Sigmoid colon (tissue), 4 donors: ENCODE measurements around the gene HNF1B.

Experiments
- EP300 ChIP-seq, 4 donors: sonication (generic); formaldehyde crosslinking; IDR thresholded peaks; one replicate each; pipeline ENCODE4 v1.6.1; 2017; ENCODE audit warnings: antibody characterized with exemption in 4 of 4
- TF ChIP-seq, protein P1 (sequence below), 4 experiments: fragments of 450-650 bp in 3 of 4; fragments of 200-600 bp in 1 of 4; IDR thresholded peaks; one replicate each; pipeline ENCODE4 v1.5.1; 2016 to 2019; ENCODE audit warnings: antibody characterized with exemption in 4 of 4, mild to moderate bottlenecking in 3 of 4, moderate library complexity in 2 of 4

DNA sequence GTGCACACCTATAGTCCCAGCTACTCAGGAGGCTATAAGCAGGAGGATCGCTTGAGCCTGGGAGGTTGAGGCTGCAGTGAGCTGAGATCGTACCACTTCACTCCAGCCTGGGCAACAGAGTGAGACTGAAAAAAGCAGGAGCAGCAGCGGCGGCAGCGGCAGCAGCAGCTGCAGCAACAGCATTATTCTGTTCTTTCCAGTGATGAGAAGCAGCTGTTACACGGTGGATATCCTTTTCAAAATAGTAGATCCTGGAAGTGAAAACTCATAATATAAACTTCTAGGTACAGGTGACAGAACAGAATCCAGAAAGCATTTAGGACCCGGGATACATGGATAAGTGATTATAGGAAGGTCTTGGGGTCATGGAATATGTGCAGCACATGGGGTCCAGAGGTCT, 17.8 kb upstream of the HNF1B start:
- TF ChIP-seq, protein P1, sequence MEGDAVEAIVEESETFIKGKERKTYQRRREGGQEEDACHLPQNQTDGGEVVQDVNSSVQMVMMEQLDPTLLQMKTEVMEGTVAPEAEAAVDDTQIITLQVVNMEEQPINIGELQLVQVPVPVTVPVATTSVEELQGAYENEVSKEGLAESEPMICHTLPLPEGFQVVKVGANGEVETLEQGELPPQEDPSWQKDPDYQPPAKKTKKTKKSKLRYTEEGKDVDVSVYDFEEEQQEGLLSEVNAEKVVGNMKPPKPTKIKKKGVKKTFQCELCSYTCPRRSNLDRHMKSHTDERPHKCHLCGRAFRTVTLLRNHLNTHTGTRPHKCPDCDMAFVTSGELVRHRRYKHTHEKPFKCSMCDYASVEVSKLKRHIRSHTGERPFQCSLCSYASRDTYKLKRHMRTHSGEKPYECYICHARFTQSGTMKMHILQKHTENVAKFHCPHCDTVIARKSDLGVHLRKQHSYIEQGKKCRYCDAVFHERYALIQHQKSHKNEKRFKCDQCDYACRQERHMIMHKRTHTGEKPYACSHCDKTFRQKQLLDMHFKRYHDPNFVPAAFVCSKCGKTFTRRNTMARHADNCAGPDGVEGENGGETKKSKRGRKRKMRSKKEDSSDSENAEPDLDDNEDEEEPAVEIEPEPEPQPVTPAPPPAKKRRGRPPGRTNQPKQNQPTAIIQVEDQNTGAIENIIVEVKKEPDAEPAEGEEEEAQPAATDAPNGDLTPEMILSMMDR (IDR thresholded peaks at IDR 0.05): no peak
- TF ChIP-seq EP300 (IDR thresholded peaks at IDR 0.05): no peak
